GM18517 (cell line): ENCODE measurements around the gene APBA2.
"Not testable (repeated sequence)": the region's sequence is repeated elsewhere in the genome, so short reads cannot be mapped to it uniquely, and the experiment has no call there.

ENCODE experiments used
- ATAC-seq: cut with Tn5 transposase; IDR thresholded peaks from one replicate; pipeline ENCODE4 v1.9.1; 2021; ENCODE audit warnings: mild to moderate bottlenecking, moderate library complexity; ENCODE audit not compliant: unreplicated experiment

Gene APBA2

GRCh38 chr15:29097971-29098370 is 212.2 kb downstream of the APBA2 start:
- no peak for ATAC-seq

GRCh38 chr15:29098652-29099051 is 212.9 kb downstream of the APBA2 start:
- no peak for ATAC-seq

GRCh38 chr15:29099131-29099880 is 213.5 kb downstream of the APBA2 start:
- ATAC-seq: no peak

GRCh38 chr15:29100486-29101000 is 214.8 kb downstream of the APBA2 start:
- no peak for ATAC-seq

GRCh38 chr15:29101491-29101890 is 215.7 kb downstream of the APBA2 start:
- no peak for ATAC-seq

- ATAC-seq: not testable (repeated sequence)
Measured at GRCh38 chr15:29102173-29102794, 216.5 kb downstream of the APBA2 start.

GRCh38 chr15:29102911-29103823 is 217.4 kb downstream of the APBA2 start:
- no peak for ATAC-seq

- ATAC-seq: no peak
Measured at GRCh38 chr15:29103824-29104565, 218.2 kb downstream of the APBA2 start.

- no peak for ATAC-seq
Measured at GRCh38 chr15:29104566-29104880, 218.7 kb downstream of the APBA2 start.

- no peak for ATAC-seq
Measured at GRCh38 chr15:29105151-29105854, 219.5 kb downstream of the APBA2 start.

- no peak for ATAC-seq
Measured at GRCh38 chr15:29106116-29106515, 220.3 kb downstream of the APBA2 start.

GRCh38 chr15:29106551-29107290 is 220.9 kb downstream of the APBA2 start:
- ATAC-seq: no peak

- ATAC-seq: no peak
Measured at GRCh38 chr15:29107291-29107890, 221.6 kb downstream of the APBA2 start.

GRCh38 chr15:29107971-29108645 is 222.3 kb downstream of the APBA2 start:
- ATAC-seq: no peak

GRCh38 chr15:29109762-29110161 is 224.0 kb downstream of the APBA2 start:
- no peak for ATAC-seq

- no peak for ATAC-seq
Measured at GRCh38 chr15:29110176-29110575, 224.4 kb downstream of the APBA2 start.

GRCh38 chr15:29110733-29111132 is 225.0 kb downstream of the APBA2 start:
- no peak for ATAC-seq

- no peak for ATAC-seq
Measured at GRCh38 chr15:29111705-29112281, 226.0 kb downstream of the APBA2 start.
